Measurements from ENCODE around the gene POU3F4. TPM values are rescaled to one million over a fixed set of nuclear protein-coding genes. Genes with fewer than 3 reads are reported as not detected.
A peak's percentile ranks its signal among the peaks of the same experiment; 100 is the strongest.

POU3F4 gene
- not detected in 2 replicates for total RNA-seq

GRCh38 chrX:83508006-83508405, at the start of gene POU3F4:
POU3F4 (plus strand) TSS chrX:83508290; CDS start chrX:83508325, 35 bp downstream.
- H3K4me3 ChIP-seq (ENCODE audit: low read depth, low read length) = no peak within 1 kb of the TSS
- TF ChIP-seq, protein P1, sequence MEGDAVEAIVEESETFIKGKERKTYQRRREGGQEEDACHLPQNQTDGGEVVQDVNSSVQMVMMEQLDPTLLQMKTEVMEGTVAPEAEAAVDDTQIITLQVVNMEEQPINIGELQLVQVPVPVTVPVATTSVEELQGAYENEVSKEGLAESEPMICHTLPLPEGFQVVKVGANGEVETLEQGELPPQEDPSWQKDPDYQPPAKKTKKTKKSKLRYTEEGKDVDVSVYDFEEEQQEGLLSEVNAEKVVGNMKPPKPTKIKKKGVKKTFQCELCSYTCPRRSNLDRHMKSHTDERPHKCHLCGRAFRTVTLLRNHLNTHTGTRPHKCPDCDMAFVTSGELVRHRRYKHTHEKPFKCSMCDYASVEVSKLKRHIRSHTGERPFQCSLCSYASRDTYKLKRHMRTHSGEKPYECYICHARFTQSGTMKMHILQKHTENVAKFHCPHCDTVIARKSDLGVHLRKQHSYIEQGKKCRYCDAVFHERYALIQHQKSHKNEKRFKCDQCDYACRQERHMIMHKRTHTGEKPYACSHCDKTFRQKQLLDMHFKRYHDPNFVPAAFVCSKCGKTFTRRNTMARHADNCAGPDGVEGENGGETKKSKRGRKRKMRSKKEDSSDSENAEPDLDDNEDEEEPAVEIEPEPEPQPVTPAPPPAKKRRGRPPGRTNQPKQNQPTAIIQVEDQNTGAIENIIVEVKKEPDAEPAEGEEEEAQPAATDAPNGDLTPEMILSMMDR (IDR thresholded peaks at IDR 0.05; ENCODE audit: insufficient read depth, low read depth, low read length) = no peak
- DNase-seq (ENCODE audit: low read depth) = no peak

DNA sequence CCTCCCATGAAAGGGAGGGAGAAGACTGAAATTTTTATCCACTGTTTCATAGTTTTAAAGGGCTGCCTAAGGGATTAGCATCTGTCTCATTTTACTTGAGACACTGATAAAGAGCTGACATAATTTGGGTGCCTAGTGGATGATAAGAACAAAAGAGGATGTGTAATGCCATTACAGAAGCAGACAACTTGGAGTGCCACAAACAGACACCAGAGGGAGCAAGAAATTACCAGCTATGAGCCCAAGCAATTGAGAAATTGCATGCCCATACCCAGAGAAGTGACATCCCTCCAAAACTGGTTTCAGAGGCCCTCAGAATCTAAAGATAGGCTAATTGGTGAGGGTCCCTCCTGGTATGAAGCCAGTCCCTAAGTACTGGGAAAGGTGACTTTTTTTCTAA, 38.5 kb upstream of the POU3F4 start:
- H3K4me3 ChIP-seq (ENCODE audit: low read depth, low read length) = no peak overlapping the region
- TF ChIP-seq, protein P1 (IDR thresholded peaks at IDR 0.05; ENCODE audit: insufficient read depth, low read depth, low read length) = peak; percentile 14

GRCh38 chrX:83495898-83496297, 12.2 kb upstream of the POU3F4 start:
- no peak overlapping the region for H3K4me3 ChIP-seq (ENCODE audit: low read depth, low read length)
- TF ChIP-seq, protein P1 (IDR thresholded peaks at IDR 0.05; ENCODE audit: insufficient read depth, low read depth, low read length) = no peak
- no peak for DNase-seq (ENCODE audit: low read depth)

More for the DNA sequence above, 38.5 kb upstream of the POU3F4 start:
- no peak for DNase-seq (ENCODE audit: low read depth)

- no peak overlapping the region for H3K4me3 ChIP-seq (ENCODE audit: low read depth, low read length)
- TF ChIP-seq, protein P1 (IDR thresholded peaks at IDR 0.05; ENCODE audit: insufficient read depth, low read depth, low read length) = no peak
- no peak for DNase-seq (ENCODE audit: low read depth)
These were observed 7.1 kb upstream of the POU3F4 start for GRCh38 chrX:83501003-83501402.

DNA sequence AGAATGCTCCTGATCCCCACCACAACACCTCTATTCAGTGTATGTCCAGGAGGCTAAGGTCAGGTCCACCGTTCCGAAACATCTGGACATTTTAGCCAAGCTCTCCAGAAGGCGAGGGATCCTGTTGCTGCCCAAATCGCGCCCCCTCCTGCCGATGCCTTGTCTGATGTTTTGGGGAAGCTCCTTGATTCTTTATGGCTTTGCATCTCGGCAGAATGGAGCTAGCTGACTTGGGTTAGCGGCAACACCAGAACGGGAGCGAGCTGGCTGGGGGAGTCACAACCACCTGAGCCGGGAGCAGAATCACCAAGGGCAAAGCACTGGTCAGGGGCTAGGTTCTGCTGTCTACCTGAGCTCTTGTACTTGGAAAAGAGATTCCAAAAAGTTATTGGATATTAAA, 6.6 kb upstream of the POU3F4 start:
- no peak for DNase-seq (ENCODE audit: low read depth)
- TF ChIP-seq, protein P1 (IDR thresholded peaks at IDR 0.05; ENCODE audit: insufficient read depth, low read depth, low read length) = no peak
- H3K4me3 ChIP-seq (ENCODE audit: low read depth, low read length) = no peak overlapping the region

GRCh38 chrX:83504721-83505479, 3.2 kb upstream of the POU3F4 start:
- TF ChIP-seq, protein P1 (IDR thresholded peaks at IDR 0.05; ENCODE audit: insufficient read depth, low read depth, low read length) = no peak
- H3K4me3 ChIP-seq (ENCODE audit: low read depth, low read length) = no peak overlapping the region
- no peak for DNase-seq (ENCODE audit: low read depth)
